GM19193 (cell line): ENCODE results near the gene LIMS2.

ENCODE experiments used
- POLR2A ChIP-seq: IDR thresholded peaks from 4 replicates; pipeline ENCODE4 v1.6.1; 2011; ENCODE audit not compliant: insufficient read depth, insufficient read length; ENCODE audit errors: extremely low read depth

The LIMS2 gene

DNA sequence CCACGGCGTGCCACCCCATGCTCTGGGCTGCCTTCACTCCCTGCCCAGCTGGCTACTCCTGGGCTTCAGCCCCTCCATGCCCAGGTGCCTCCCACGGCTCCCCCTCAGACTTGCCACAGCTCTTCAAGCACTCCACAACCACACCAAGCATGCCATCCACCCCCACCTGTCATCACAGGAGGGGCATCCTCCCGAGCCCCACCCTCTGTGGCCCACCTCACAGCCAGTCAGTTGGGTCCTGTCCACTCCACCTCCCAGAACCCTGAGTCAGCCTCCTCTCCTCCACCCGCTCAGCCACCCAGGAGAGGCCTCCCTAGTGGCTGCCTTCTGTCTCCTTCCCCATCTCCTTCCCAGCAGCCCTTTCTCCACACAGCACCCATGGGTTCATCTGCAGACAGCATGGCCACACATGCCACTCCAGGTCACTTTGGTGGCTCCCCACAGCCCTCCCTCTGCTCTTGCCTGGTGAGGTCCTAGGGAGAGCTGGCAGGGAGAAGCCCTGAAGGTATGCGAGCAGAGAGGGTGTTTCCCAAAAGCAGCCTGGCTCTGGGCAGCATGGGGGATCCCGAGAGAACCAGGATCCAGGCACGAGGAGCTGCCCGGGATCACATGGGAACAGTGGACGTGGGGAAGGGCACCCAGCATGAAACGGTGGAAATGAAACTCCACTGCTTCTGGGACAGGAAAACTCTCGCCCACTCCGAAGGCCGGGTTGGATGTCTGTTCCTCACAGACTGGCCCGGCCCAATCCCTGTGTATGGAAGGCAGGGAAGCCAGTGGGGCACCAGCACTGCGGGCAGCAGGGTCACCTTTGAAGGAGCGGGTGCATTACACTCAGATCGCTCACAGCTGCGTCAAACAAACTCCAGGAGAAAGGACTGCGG is 2.7 kb downstream of the LIMS2 start:
- TF ChIP-seq POLR2A, result no peak

DNA sequence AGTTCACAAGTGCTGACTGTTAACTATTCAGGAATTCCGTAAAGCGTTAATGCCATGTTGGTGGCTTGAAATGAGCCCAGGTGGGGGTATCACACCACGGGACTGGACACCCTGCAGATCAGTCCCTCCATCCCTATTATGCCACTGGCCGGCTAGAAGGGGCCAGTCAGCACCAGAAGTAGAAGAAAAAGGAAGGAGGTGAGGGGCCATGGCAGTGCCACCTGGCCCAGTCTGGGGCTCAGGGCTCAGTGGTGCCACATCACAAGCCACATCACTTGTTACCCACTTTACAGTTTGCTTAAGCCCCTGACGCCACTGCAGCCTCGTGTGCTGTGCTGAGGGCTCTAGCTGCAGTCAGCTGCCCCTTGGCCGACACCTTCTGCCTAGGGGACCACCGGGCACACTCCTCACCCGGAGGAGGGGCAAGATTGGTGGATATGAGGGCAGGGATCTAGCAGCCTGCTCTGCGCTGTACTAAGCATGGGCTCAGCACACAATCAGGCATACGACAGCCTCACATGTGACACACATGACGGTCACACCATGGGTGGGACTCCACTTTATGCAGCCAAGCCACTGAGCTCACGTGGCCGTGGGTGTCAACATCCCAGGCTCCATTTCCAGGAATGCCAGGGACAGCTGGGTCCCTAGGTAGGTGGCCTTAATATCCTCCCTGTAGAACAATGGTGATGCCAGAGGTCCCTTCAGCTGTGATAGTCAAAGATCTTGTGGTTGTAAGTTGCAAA is 3.6 kb downstream of the LIMS2 start:
- no peak for TF ChIP-seq POLR2A

DNA sequence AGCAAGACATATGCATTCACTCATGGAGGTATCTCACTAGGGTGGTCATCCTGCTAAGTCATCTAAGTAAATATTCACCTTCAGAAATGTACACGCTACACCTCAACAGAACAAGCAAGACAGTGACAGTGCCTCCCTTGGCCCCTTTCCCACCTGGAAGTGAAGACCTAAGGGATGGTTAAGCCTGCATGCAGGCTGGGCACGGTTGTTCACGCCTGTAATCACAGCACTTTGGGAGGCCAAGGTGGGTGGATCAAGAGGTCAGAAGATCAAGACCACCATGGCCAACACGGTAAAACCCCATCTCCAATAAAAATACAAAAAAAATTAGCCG is 4.4 kb downstream of the LIMS2 start:
- no peak for TF ChIP-seq POLR2A

DNA sequence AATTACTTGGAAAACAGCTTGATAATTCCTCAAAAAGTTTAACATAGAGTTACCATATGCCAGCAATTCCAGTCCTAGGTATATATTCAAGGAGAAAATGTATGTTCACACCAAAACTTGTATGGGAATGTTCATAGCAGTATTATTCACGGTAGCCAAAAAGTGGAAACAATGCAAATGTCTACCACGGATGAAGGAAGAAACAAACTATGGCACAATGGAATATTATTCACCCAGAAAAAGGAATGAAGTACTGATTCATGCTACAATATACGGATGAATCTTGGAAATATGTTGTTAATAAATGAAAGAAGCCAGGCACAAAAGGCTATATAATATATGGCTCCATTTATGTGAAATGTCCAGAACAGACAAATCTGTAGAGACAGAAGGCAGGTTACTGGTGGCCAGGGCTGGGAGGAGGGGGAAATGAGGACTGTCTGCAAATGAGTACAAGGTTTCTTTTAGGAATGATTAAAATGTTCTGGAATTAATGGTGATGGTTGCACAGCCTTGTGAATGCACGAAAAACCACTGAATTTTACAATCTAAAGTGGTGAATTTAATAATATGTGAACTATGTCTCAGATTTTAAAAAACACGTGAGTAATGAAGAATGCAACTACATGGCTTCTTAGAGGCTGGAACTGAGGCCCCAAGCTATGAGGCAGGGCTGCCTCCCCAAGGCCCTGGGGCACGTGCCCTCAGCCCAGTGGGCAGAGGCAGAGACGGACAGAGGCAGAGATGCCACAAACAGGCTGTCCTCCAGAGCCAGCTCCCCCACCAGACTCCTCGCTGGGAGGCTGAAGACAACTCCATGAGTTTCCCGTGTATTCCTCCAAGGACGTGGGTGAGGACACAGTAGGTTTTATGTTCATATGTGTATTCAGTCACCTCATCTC is 5.0 kb downstream of the LIMS2 start:
- TF ChIP-seq POLR2A, result no peak

DNA sequence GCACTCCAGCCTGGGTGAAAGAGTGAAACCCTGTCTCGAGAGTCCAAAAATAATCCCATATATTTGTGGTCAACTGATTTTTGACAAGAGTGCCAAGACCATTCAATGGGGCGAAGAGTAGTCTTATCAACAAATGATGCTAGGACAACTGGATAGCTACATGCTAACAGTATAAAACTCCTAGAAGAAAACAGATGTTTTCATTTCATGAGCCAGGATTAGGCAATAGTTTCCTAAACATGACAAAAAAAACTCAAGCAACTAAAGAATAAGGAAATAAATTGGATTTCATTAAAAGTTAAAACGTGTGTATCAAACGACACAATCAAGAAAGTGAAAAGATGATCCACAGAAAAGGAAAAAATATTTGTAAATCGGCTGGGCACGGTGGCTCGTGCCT is 6.3 kb downstream of the LIMS2 start:
- no peak for TF ChIP-seq POLR2A

DNA sequence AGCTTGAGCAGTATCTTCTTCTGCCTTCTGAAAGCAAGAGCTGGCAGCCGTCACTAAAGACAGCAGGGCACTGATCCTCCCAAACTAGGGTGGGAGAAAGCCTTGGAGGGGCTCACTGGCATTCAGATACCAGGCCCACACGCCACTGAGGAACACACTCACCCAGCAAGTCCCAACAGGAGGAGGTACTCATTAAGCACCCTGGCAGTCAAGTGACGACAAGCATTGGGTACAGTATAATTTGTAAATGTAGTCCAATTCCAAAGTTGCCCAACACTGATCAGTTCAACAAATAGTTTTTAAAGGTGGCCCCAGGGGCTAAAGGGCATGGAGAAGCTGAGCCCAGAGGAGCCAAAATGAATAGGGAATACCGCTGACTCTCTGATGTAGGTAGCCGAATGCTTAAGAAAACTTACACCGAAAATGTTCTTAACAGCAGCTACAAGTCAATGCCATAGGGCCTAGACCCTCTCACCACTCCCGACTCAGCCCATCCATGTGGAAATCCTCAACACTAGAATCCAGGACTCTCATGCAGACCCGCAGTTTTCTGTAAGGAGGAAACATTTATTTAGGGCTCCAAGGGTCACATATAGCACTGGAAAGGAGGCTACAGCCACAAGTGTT is 9.9 kb downstream of the LIMS2 start:
- no peak for TF ChIP-seq POLR2A

DNA sequence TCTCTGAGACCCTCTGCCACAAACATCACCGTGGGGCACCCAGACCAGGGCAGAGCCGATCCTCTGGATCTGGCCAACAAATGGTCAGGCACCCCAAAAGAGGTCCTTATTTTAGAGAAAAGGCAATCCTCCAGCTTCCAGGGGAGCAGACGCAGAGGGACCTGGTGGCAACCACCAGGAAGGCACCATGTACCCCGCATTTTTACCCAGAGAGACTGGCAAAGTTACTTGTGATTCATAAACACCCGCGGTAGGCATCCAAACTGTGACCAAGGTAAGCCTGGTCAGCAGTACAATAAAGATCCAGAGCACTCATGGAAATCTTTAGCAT is 10.5 kb downstream of the LIMS2 start:
- TF ChIP-seq POLR2A, result no peak

DNA sequence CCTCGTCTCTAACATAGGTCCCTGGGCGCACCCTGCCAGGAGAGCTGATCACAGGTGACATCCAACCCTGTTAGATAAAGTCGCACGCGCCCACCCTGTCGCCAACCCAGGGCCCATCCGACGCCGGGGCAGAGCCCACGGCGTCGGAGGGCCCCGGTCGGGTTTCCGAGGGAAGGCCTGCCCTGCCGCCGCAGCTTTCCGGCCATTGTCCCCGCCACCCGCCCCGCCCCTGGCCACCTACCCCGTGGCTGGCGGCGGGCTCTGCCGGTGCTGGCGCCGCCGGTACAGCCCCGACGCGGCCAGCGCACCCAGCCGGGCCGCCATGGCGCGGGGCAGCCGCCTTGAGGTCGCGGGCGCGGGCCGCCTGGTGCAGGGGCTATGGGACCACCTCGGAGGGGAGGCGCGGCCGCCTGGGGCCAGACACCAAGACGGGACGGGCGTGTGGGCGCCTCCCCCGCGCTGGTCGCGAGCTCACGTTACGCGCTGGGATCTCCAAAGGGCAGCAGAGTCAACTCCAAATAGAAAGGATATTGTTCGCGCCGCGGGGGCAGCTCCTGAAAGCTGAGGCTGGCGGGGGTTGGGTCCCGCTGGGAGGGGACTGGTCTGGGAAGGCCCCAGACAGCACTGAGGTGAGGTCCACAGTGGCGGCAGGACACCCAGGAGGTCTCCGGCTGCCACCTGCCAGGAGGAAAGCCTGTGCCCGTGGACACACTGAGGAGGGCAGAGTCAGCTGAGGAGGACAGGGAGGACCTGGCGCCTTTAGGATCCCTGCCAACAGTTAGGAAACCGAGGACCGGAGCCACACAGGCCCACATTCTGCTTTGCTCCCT is 11.1 kb downstream of the LIMS2 start:
- no peak for TF ChIP-seq POLR2A

DNA sequence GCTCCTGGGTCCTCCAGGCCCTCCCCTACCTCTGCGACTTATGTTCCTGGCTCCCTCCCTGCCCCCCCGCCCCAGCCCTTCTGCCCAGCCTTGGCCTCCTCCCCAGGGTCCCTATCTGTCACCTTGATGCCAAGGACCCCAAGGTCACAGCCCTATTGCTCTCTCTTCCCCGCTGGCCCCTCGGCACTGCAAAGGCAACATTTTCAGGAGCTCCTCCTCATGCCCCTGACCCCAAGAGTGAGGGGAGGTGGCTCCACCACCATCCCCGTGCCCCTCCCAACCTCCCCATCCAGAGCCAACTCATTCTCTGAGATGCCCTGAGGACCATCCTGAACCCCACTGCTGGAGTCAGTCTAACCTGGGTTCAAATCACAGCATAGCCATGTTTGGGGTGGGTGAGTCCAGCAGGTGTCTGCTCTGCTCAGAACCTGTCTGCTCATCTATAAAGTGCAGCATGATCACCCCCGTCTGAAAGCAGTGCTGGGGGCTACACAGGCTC is 11.7 kb downstream of the LIMS2 start:
- TF ChIP-seq POLR2A, result no peak

DNA sequence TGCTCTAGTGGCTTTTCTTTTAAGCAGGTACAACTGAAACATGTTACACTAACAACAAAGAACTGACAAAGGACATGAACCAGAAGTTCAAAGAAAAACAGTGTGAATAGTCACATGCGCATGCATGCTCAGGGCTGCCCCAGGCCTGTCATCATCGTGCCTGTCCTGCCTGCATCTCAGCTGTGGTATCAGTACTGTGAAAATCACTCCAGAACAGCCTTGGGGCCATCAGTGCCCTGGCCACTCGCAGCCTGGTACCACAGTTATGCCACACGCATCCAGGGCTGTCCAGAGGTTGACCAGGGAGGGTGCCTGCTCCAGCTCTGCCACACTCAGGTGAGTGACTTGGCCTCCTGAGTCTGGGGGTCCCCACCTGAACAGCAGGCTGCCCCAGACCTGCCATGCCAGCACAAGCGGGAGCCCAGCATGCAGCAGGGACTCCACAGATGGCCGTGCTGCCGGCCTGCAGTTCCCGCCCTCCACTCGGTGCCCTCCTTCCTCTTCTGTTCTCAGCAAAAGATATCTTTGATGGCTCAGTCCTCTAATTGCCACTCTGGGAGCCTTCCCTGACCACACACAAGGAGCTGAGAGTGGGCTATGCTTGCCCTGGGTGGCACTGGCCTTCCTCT is 12.3 kb downstream of the LIMS2 start:
- TF ChIP-seq POLR2A, result no peak

DNA sequence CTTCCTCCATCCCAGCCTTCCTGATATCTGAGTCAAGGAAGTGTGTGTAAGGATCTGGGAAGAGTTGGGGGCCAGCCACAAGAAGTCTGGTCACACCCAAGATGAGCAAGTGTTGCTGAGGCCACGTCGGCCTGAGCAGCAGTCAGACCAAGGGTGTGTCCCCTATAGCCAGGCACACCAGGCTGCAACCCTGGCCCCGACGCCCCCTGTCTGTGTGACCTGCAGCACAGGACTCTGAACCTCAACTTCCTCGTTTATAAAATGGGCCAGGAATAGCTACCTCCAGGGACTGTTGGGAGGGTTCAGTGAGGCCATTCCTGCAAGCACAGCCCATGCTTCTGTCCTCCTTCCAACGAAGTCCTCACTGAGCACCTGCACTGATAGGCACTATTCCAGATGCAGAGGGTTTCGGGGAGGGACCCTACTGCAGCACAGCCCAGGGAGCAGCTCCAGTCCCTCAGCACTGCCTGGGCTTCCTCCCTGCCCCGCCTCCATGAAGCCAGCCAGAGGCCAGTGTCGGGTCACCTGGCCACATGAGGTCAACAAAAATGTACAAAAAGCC is 13.3 kb downstream of the LIMS2 start:
- TF ChIP-seq POLR2A, result no peak

DNA sequence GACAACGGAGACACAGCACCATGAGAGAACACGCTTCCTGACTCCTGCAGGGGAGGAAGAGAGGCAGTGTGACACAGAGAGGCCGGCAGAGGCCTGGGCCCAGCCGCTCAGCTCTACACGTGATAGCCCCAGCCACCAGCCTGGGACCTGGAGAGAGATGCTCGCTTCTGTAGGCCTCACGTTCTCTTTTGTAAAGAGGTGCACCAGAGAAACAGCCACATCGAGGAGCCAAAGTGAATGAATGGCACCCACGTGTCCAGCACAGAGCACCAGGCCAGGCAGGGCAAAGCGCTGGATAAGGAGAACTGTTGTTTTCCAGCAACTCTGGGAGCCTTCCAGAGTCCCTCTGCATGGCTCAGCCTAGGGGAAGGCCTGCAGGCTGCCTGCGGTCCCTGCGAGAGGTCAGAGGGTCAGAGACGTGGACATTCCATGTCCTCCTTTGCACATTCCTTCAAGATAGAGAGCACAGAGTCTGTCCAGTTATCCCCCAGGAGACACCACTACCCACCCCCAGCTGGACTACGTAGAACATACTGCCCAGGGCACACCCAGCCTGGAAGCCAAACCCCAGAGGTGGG is 14.2 kb downstream of the LIMS2 start:
- no peak for TF ChIP-seq POLR2A

DNA sequence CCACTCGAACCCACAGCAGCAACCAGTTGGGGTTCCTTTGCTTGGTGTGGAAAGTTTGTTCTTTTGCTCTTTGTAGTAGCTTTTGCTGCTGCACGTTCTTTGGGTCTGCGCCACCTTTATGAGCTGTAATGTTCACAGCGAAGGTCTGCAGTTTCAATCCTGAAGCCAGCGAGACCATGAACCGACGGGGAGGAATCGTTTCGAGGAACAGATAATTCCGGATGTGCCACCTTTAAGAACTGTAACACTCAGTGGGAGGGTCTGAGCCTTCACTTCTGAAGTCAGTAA is 15.1 kb downstream of the LIMS2 start:
- no peak for TF ChIP-seq POLR2A
